Measurements from ENCODE around the gene GPLD1.

GPLD1 gene

DNA sequence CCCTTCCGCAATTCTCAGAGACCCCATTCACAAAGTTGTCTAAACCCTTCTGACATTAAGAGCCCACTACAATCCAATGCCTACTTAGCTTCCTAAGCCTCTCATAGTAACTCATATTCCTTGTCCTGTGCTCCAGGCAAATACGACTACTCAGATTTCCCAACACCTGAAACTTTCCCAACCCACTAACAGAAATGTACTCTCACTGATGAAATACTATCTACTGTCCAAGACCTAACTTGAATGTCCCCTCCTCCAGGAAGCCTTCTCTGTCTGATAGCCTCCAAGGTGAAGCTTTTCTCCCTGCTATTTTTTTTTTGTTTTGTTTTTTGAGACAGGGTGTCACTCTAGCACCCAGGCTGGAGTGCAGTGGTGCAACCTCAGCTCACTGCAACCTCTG, 30.4 kb downstream of the GPLD1 start:
- TF ChIP-seq, protein P1, sequence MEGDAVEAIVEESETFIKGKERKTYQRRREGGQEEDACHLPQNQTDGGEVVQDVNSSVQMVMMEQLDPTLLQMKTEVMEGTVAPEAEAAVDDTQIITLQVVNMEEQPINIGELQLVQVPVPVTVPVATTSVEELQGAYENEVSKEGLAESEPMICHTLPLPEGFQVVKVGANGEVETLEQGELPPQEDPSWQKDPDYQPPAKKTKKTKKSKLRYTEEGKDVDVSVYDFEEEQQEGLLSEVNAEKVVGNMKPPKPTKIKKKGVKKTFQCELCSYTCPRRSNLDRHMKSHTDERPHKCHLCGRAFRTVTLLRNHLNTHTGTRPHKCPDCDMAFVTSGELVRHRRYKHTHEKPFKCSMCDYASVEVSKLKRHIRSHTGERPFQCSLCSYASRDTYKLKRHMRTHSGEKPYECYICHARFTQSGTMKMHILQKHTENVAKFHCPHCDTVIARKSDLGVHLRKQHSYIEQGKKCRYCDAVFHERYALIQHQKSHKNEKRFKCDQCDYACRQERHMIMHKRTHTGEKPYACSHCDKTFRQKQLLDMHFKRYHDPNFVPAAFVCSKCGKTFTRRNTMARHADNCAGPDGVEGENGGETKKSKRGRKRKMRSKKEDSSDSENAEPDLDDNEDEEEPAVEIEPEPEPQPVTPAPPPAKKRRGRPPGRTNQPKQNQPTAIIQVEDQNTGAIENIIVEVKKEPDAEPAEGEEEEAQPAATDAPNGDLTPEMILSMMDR (IDR thresholded peaks at IDR 0.05), result no peak

DNA sequence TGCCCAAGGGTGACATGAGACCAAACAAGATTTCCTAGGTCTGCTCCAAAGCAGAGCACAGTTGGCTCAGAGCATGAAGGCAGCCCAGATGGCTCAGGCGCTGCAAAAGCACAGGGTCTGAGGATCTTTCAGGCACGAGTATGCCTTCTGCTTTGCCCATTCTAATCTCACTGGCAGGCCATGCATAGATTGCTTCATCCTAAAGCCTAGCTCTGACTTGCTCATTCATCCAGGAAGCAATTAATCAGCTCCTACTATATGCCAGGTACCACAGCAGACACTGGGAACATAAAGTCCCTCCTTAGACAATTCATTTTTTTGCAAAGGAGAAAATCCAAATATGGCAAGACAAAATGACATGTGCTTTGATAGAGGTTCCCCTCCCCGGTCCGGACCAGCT, 31.2 kb downstream of the GPLD1 start:
- TF ChIP-seq, protein P1 (IDR thresholded peaks at IDR 0.05), result no peak

GRCh38 chr6:24455061-24455460, 34.3 kb downstream of the GPLD1 start:
- TF ChIP-seq, protein P1 (IDR thresholded peaks at IDR 0.05), result no peak

- TF ChIP-seq, protein P1 (IDR thresholded peaks at IDR 0.05), result no peak
Measured at GRCh38 chr6:24454452-24454851, 34.9 kb downstream of the GPLD1 start.

DNA sequence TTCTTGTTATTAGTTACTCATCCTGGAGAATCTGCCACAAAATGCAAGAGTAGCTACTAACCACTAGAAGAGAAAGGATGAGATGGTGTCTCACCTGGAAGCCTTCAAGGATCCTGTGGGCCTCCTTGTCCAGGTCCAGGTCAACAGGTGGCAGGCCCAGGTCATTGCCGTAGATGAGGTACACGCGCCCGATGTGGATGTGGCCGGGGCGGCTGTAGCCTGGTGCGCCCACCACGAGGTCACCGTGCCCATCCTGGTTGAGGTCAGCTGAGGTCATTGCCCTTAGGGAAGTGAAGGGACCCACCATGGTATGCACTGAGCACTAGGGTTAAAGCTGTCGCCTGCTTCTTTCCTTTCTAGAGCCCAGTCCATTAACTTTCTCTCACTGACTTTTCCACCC, 35.5 kb downstream of the GPLD1 start:
- TF ChIP-seq, protein P1 (IDR thresholded peaks at IDR 0.05), result no peak

- TF ChIP-seq, protein P1 (IDR thresholded peaks at IDR 0.05), result no peak
Measured at GRCh38 chr6:24451581-24452388, 37.6 kb downstream of the GPLD1 start.

DNA sequence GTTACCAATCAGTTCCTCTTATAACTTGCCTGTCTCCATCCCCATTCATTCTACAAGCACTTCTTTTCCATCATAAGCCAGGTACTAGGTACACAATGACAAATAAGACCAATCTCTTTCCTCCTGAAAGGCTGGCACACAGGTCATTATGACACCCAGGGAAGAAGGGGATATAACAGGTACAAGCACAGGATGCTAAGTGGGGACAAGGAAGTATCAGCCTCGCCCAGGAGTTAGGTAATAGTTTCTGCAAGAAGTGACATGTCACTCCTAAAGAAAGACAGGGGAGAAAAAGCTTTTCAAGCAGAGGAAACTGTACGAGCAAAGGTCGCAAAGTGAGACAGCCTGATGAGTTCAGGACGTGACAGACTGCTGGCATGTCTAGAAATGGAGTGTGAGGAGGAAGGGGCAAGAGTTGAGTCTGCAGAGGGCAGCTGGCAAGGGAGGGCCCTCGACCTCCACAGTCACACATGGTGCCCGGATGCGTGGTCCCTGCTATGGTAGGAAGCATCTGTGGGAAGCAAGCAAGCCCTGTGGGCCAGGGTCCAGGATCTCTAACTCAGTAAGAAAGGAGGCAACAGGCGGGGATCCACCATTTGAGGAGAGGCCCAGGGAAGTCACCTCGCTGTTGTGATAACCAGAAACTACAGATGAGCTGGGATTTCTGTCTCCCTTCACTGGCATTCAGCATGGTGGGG, 40.4 kb downstream of the GPLD1 start:
- TF ChIP-seq, protein P1 (IDR thresholded peaks at IDR 0.05), result no peak
